K562 (cell line): ENCODE measurements around the gene SLC24A2. TPM values are rescaled to one million over a fixed set of nuclear protein-coding genes. Genes with fewer than 3 reads are reported as not detected.

Experiments used
- ATF1 ChIP-seq, 2 experiments: fragments of 450-650 bp in 1 of 2; IDR thresholded peaks; 2 replicates each; pipeline ENCODE4 v1.6.1; 2016; ENCODE audit warnings: missing compliant biosample characterization in 1 of 2, missing genetic modification characterization in 1 of 2
- ATF6 ChIP-seq: sonication (generic); formaldehyde crosslinking; IDR thresholded peaks from 2 replicates; pipeline ENCODE4 v1.4.0; 2020; ENCODE audit warnings: mild to moderate bottlenecking, missing genetic modification reagents
- CEBPG ChIP-seq, 3 experiments: fragments of 200-800 bp in 1 of 3; sonication (Bioruptor generic) in 1 of 3; sonication (generic) in 1 of 3; formaldehyde crosslinking in 1 of 3; IDR thresholded peaks in 2 of 3; conservative IDR thresholded peaks in 1 of 3; 2 replicates each; pipeline versions ENCODE4 v1.6.1 to v1.8.0; 2016 to 2022; ENCODE audit warnings: missing compliant biosample characterization in 2 of 3, missing genetic modification characterization in 2 of 3, mild to moderate bottlenecking in 1 of 3, missing genetic modification reagents in 1 of 3
- FOXK1 ChIP-seq: sonication (generic); formaldehyde crosslinking; IDR thresholded peaks from 2 replicates; pipeline ENCODE4 v1.8.0; 2022; ENCODE audit warnings: missing genetic modification reagents, mild to moderate bottlenecking, borderline replicate concordance
- HCFC1 ChIP-seq: IDR thresholded peaks from 2 replicates; pipeline ENCODE4 v1.6.1; 2012; ENCODE audit warnings: low read depth, low read length, improper control_type of control experiment
- JUND ChIP-seq, 2 experiments: IDR thresholded peaks; 2 replicates in 1 of 2; 3 replicates in 1 of 2; pipeline ENCODE4 v1.6.1; 2011; ENCODE audit warnings: borderline replicate concordance in 2 of 2, low read depth in 2 of 2, low read length in 2 of 2, improper control_type of control experiment in 1 of 2, missing biosample characterization in 1 of 2, missing genetic modification characterization in 1 of 2, missing genetic modification reagents in 1 of 2
- NCOA2 ChIP-seq, 2 experiments: fragments of 450-650 bp; IDR thresholded peaks; 2 replicates each; pipeline ENCODE4 v1.6.1; 2018; ENCODE audit warnings: mild to moderate bottlenecking in 2 of 2, moderate library complexity in 1 of 2; ENCODE audit not compliant: partially characterized antibody in 2 of 2
- SMAD2 ChIP-seq: fragments of 150-350 bp; IDR thresholded peaks from 2 replicates; pipeline ENCODE4 v1.6.1; 2014; ENCODE audit warnings: low read depth, mild to moderate bottlenecking, low read length
- SMARCB1 ChIP-seq: IDR thresholded peaks from 2 replicates; pipeline ENCODE4 v1.6.1; 2011; ENCODE audit warnings: improper control_type of control experiment, low read depth; ENCODE audit not compliant: insufficient read length
- TFAM ChIP-seq: fragments of 250-450 bp; sonication (Bioruptor Pico); conservative IDR thresholded peaks from 2 replicates; pipeline ENCODE4 v1.5.0; 2021; ENCODE audit warnings: mild to moderate bottlenecking, moderate library complexity
- UBTF ChIP-seq, 2 experiments: IDR thresholded peaks; 2 replicates each; pipeline ENCODE4 v1.6.1; 2012; ENCODE audit warnings: improper control_type of control experiment in 2 of 2, low read depth in 2 of 2, low read length in 2 of 2, borderline replicate concordance in 1 of 2
- YY1 ChIP-seq, 3 experiments: IDR thresholded peaks; 2 replicates each; pipeline ENCODE4 v1.6.1; 2011; ENCODE audit warnings: low read length in 2 of 3, mild to moderate bottlenecking in 2 of 3, moderate library complexity in 2 of 3, borderline replicate concordance in 1 of 3, control low read depth in 1 of 3, low read depth in 1 of 3; ENCODE audit not compliant: insufficient read depth in 3 of 3, insufficient replicate concordance in 2 of 3, control insufficient read depth in 1 of 3, insufficient read length in 1 of 3; ENCODE audit errors: extremely low read depth in 1 of 3
- ZNF347 ChIP-seq: fragments of 450-650 bp; formaldehyde crosslinking; IDR thresholded peaks from 2 replicates; pipeline ENCODE4 v1.4.0; 2020; ENCODE audit warnings: low read depth, mild to moderate bottlenecking, moderate library complexity
- ZNF41 ChIP-seq: fragments of 250-450 bp; sonication (Bioruptor Pico); conservative IDR thresholded peaks from 2 replicates; pipeline ENCODE4 v1.4.0; 2020; ENCODE audit warnings: mild to moderate bottlenecking
- ZSCAN32 ChIP-seq: fragments of 450-650 bp; formaldehyde crosslinking; IDR thresholded peaks from 2 replicates; pipeline ENCODE4 v1.4.0; 2020; ENCODE audit warnings: mild to moderate bottlenecking, moderate library complexity
- polyA plus RNA-seq, 8 experiments: library from polyadenylated mRNA; depleted of rRNA in 4 of 8; stranded (reverse) in 5 of 8; unstranded in 3 of 8; fragments of >200 nt; fragmentation: Nextera tagmentation in 2 of 8; fragmentation: Illumina TruSeq in 1 of 8; extraction: Ambion mirVana in 2 of 8; extraction: Trizol in 1 of 8; gene quantifications; 2 replicates each; pipeline versions ENCODE4 v1.2.1 to v1.2.3, GENCODE V29; 2011 to 2014; ENCODE audit warnings: inconsistent platforms in 1 of 8, missing spikeins in 1 of 8
- total RNA-seq, 7 experiments: library from RNA; depleted of rRNA in 6 of 7; stranded (reverse); fragments of >200 nt in 6 of 7; fragmentation: Illumina TruSeq in 2 of 7; extraction: Trizol in 2 of 7; gene quantifications; 2 replicates each; pipeline versions ENCODE4 v1.2.1 to v1.2.3, GENCODE V29; 2011 to 2021; ENCODE audit warnings: low replicate concordance in 1 of 7
- TF ChIP-seq, protein P1 (sequence below): fragments of 150-350 bp; IDR thresholded peaks from 2 replicates; pipeline ENCODE4 v1.6.1; 2014; ENCODE audit warnings: low read depth, mild to moderate bottlenecking, low read length, borderline replicate concordance

The SLC24A2 gene
- total and polyA plus RNA-seq, 9 of the 15 experiments (the other 6 are each of a cell fraction or from before 2014, with no cell fraction given) = 0.04 to 0.40 (median 0.09) TPM

- TF ChIP-seq FOXK1 (CRISPR knock-in tag) = no peak
- peak; percentile 89 for TF ChIP-seq JUND (IDR thresholded peaks at IDR 0.05; ENCODE audit: borderline replicate concordance, low read depth, low read length)
- peak; percentile 89; the same call in 2 of the 3 replicates for TF ChIP-seq JUND (tag; IDR thresholded peaks at IDR 0.05; ENCODE audit: borderline replicate concordance, low read depth, low read length)
- TF ChIP-seq ZNF41 (CRISPR knock-in tag) = no peak
- TF ChIP-seq, protein P1, sequence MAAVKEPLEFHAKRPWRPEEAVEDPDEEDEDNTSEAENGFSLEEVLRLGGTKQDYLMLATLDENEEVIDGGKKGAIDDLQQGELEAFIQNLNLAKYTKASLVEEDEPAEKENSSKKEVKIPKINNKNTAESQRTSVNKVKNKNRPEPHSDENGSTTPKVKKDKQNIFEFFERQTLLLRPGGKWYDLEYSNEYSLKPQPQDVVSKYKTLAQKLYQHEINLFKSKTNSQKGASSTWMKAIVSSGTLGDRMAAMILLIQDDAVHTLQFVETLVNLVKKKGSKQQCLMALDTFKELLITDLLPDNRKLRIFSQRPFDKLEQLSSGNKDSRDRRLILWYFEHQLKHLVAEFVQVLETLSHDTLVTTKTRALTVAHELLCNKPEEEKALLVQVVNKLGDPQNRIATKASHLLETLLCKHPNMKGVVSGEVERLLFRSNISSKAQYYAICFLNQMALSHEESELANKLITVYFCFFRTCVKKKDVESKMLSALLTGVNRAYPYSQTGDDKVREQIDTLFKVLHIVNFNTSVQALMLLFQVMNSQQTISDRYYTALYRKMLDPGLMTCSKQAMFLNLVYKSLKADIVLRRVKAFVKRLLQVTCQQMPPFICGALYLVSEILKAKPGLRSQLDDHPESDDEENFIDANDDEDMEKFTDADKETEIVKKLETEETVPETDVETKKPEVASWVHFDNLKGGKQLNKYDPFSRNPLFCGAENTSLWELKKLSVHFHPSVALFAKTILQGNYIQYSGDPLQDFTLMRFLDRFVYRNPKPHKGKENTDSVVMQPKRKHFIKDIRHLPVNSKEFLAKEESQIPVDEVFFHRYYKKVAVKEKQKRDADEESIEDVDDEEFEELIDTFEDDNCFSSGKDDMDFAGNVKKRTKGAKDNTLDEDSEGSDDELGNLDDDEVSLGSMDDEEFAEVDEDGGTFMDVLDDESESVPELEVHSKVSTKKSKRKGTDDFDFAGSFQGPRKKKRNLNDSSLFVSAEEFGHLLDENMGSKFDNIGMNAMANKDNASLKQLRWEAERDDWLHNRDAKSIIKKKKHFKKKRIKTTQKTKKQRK = no peak
- TF ChIP-seq HCFC1 = no peak
- no peak for TF ChIP-seq UBTF (IDR thresholded peaks at IDR 0.05; ENCODE audit: borderline replicate concordance in 1 of 2, low read depth in 2 of 2, low read length in 2 of 2)
- no peak for TF ChIP-seq CEBPG (CRISPR knock-in tag; IDR thresholded peaks at IDR 0.05)
- TF ChIP-seq CEBPG (tag; conservative IDR thresholded peaks at IDR 0.05 in 1 of 2, IDR thresholded peaks at IDR 0.05 in 1 of 2) = peak in 1 of 2 experiments; percentile 47; a peak in 1 of 4 replicates
- no peak for TF ChIP-seq SMAD2
- TF ChIP-seq ZNF347 = no peak
- TF ChIP-seq NCOA2 (IDR thresholded peaks at IDR 0.05; ENCODE audit: partially characterized antibody in 2 of 2) = peak; percentile 12 to 30
- TF ChIP-seq ATF1 (CRISPR knock-in tag; IDR thresholded peaks at IDR 0.05) = no peak
- TF ChIP-seq ATF1 (tag; IDR thresholded peaks at IDR 0.05) = peak; percentile 42
- no peak for TF ChIP-seq ZSCAN32 (CRISPR knock-in tag)
- TF ChIP-seq YY1 (IDR thresholded peaks at IDR 0.05; ENCODE audit: borderline replicate concordance in 1 of 3, control insufficient read depth in 1 of 3, extremely low read depth in 1 of 3, insufficient read depth in 3 of 3, insufficient read length in 1 of 3, insufficient replicate concordance in 2 of 3, low read depth in 1 of 3, low read length in 2 of 3) = no peak
- no peak for TF ChIP-seq TFAM
- TF ChIP-seq ATF6 (CRISPR knock-in tag) = no peak
- TF ChIP-seq SMARCB1 = no peak
These were observed 40.3 kb downstream of the SLC24A2 start (continued) for GRCh38 chr9:19748278-19749126.
